ENCODE data around the gene SV2B.

The SV2B gene

DNA sequence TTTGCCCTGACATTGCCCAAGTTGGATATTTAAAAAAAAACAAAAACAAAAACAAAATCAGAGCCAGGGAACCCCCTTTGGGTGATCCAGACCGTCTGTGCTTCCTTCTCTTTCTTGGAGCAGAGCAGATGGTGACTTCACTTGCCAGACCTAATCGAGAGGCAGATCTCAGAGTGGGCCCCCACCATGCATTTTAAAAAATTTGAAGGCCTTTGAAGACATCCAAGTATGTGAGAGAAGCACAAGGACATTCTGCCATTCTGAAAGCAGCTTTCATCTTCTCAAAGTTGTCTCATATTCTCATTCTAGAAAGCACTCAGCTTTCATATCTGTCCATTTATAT, 93.3 kb downstream of the SV2B start:
- DNase-seq: no peak

DNA sequence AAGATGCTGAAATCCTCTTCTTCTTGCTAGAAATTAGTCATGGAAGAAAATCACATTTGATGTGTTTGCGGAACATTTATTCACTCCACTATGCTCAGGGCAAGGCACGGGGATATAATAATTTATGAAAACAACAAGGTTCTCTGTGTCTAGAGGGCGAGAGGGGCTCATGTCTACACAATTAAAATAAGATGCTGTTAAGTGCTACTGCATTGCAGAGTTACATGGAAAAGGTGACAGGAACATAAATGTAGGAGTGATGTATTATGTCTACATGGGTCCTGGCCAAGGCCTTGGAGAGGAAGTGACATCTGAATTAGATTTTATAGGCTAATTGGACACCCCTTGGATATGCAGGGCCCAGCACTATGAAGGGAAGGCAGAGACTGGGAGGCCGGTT, 96.1 kb downstream of the SV2B start:
- DNase-seq: no peak

DNA sequence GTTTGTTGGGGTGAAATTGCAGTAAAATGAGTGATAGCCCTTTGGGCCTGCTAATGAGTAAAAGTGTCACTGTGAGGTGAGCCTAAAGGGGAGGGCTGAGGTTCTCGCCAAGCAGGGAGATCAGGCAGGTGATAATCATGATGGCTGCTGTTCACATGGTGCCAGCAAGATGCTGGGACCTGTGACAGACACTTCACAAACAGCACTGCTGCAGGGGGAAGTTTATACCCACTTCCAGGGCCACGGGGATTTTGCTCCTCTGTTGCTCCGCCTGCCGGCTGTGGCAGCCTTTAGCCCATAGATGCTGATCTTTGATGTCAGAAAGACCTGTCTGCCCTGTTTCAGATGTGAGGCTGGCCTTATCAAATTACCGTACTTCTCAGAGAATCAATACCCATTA, 96.7 kb downstream of the SV2B start:
- no peak for DNase-seq

DNA sequence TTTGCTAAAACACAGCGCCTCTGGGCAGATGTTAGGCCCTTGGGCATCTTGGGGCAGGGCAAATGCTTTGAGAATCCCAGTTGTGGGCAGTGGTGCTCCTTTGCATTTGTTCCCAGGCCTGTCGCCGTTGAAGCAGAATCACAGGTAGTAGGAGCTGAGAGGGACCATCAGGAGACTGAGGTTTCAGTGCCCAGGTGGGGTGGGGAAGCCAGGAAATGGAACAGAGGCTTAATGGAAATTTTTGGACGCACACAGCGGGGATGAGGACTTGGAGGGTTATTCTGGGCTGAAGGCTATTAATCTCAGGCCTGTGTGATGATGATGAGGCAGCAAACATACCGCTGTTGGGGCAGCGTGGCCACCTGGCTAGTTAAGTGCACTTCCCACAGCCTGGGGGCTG, 99.5 kb downstream of the SV2B start:
- DNase-seq: no peak

DNA sequence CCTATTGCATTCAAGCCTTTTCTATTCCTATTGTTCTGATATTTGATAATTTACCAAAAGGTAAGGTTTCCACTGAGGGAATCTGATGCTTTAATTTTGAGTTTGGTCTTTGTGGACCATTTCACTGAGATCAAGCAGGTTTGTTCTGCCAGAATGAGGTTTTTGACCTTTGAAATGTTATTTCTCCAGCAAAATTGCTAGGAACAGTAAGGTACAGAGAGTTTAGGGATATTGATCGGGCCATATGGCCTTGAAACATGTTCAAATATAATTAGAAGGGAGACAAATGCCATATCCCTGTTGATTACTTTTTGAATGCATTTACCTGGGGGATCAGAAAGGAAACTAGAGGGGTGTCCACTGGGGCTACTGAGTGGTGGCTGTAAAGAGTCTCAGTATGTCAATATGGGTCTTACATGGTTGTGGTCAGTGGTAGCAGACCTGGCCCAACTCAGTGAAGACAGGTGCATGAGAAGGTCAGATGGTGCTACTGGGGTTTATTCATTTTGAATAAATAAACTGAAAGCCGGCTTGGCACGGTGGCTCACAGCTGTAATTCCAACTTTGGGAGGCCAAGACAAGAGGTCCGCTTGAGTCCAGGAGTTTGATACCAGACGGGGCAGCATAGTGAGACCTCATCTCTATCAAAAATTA, 100.2 kb downstream of the SV2B start:
- DNase-seq: no peak

DNA sequence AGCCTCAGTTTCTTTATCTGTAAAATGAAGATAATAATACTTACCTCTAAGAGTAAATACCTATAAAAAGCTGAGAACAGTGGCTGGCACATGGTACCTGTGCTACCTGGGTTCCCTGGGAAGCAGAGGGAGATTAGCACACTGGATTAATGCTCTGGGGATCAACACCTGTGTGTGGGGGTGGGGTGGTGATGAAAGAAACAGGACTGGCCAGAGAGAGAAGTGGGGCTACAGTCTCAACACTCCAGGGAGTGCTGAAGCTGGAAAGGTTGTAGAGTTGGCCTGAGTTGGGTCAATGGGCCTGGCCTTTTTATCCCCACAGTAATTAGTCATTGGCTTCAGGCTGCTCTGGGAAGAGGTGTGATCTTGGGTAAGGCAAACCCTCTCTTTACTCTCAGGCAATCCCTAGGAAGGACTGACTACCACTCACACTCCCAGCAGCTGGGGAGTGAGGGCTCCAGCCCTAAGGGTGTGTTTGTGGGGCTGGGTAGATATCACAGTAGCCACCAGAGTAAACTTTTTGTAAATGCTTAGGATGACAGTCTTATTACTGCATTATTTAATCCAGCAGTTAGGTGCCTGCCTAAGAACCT, 102.5 kb downstream of the SV2B start:
- no peak for DNase-seq

DNA sequence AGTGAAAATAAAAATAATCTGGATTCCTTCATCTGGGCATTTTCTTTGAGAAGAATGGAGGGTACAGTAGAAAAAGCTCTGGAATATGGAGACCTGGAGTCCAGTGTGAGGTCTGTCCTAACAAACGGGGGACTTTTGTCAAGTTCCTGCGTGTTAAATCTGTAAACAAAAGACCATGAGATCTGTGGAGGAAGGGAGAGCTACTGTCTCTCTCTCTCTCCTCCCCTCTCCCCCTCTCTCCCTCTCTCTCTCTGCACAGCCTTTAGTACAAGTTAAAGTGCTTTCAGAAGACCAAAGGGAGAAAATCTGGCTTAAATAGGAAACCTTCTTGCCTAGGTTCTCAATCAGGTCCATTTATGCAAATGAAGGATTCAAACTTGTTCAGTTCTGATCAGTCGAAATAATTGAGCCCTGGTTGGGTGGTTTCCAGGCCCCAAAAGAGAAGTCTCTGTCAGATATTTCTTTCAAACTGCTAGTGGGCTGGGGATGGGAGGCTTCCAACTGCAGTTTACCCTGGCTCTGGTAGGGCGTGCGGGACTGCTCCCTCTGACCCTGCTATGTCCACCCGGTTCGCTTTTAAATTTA, 103.7 kb downstream of the SV2B start:
- no peak for DNase-seq

DNA sequence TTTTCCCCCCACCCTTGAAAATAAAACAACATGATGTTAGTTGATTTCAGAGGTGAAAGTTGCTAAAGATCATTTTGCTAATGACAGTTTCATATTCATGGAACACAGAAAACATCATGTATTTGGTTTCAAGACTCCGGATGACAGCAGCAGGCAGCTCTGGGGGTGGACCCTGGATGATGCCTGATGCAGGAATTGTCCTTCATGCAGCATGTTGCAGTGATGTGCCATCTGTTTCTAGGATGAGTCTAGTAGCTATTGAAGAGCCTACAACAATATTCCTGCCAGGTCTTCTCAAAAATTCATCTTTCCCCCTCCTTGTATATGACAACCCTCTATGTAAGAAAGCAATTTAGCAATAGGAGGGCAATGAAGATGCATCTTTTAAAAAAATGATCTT, 108.3 kb downstream of the SV2B start:
- DNase-seq: no peak

DNA sequence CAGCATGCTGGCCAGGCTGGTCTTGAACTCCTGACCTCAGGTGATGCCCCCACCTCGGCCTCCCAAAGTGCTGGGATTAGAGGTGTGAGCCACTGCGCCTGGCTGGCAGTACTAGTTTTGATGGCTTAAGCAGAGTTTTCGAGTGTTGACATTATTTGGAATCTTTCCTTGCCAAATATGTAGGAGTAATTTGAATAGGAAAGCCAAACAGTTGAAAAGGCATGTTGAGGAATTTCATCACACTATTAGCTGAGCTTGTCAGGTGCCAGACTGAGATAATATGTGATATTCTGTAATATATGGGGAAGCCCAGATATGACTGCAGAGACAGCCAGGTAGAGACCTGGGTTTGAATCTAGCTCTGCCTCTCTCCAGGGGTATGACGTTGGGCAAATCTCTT, 109.3 kb downstream of the SV2B start:
- DNase-seq: no peak

DNA sequence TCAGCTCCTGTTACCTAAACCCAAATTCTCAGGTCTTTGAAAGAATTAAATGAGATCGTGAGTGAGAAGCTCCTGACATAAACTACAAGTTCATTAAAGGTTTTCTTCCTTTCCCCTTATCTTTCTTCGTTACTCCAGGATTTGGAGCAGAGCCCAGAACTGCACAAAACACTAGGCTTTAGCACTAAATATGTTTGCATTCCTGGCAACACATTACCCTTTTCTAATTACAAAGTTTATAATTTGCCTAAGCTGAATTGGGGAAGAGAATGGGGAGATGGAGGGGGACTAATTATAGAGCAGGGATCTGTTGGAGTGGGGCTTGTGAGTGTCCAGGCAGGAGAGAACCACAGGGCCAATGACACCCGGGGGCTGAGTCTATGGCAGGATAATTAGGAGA, 109.7 kb downstream of the SV2B start:
- no peak for DNase-seq

DNA sequence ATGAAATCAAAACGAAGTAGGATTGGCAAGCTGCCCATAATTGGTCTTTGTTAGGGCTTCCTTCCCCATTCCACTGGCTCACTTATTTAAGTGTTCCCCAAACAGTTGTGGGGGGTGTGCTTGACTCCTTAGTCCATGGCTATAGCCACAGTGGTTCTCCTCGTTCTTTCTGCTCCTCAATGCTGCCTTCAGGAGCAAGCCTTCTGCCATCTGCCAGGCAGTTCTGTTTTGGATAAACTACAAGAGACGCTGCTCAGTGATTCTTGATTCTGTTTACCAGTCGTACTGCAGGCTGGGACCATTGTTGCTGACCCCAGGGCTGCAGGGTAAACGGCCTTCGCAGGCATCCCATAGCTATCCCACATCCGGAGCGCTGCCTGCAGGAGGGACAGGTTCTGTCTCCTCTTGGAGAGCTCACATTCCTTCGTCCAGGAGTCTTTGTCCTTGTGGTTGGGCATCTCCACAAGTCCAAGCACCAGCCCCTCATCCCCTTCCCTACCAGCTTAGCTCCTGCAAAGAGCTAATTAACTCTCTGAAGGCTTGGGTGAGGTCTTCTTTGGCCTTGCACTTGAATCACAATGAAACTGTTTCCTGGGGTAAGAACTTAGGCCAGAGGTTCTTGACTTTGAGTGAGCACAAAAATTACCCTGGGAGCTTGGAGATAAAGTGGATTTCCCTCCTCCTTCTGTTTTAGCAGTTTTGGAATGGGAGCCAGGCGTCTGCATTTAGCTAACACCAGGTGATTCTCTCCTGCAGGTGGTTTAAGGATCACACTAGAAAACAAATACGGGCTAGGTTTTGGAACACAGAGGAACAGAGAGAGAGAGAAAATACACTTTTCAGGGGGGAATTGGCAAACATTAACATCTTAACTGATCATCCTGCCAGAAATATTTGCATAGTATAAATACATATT, 114.9 kb downstream of the SV2B start:
- no peak for DNase-seq

DNA sequence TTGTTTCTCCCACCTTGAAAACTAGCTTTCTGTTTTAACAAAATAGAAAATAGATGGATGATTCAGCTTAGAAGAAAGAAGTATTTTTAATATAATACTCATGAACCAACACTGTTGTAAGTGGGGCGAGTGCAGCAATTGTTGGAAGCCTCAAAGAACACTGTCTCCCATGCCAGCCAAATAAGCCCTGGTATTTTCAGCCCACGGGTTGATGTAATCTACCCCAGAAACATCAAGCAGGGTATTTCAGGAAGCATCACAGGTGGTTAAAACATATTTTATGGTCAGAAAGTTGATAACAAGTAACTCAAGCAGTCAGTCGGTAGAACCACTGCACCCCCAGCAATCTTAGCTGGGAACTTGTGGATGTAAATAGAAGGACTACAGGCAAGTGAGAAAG, 115.9 kb downstream of the SV2B start:
- DNase-seq: no peak

DNA sequence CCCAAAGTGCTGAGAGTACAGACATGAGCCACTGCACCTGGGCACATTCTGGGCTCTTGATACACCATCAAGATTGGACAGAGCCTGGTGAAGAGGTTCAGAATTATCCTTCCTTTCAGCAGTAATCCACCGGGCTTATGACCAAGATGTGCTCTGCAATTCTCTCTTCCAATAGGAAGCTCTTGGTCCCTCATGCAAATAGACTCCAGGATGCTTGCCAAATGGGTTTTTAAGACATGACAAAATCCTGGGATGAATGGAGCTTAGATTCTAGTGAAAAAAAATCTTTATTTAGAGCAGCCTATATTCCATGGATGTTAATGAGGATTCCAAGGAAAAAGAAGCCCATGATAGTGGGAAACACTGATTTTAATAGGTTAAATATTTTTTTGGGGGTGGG, 119.1 kb downstream of the SV2B start:
- no peak for DNase-seq

DNA sequence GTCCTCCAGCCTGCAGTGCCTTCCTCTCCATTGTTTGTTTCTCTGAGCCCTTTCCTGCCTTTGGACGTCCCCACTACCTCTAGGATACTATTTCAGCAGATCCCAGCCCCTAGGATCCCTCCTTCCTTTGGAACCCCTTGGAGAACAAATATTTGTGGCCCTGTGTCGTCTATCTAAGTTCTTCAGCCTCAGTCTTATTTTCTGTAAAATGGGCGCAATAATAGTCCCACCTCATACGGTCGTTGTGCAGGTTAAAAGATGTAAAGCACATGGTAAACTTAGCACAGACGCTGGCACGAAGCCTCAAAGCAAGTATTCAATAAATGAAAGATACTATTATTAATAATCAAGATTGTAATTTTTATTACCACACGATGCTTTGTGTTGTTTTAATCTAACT, 122.0 kb downstream of the SV2B start:
- no peak for DNase-seq

DNA sequence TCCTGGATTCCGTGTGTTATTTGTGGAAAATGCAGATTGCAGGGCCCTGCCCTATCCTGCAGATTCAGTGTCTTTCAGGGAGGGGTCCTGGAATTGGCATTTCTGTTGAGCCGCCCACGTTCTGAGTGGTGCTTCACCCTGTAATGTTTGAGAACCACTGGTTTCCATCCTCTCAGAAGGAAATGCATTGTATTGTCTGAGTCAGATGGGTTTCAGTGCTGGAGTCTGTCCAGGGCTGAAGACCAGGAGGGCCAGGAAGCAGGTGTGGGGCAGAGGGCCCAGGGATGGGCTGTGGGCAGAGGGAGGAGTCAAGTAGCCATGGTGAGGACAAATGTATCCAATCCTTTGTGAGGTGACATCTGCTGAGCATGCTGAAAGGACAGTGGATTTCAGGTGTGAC, 123.8 kb downstream of the SV2B start:
- DNase-seq: no peak

DNA sequence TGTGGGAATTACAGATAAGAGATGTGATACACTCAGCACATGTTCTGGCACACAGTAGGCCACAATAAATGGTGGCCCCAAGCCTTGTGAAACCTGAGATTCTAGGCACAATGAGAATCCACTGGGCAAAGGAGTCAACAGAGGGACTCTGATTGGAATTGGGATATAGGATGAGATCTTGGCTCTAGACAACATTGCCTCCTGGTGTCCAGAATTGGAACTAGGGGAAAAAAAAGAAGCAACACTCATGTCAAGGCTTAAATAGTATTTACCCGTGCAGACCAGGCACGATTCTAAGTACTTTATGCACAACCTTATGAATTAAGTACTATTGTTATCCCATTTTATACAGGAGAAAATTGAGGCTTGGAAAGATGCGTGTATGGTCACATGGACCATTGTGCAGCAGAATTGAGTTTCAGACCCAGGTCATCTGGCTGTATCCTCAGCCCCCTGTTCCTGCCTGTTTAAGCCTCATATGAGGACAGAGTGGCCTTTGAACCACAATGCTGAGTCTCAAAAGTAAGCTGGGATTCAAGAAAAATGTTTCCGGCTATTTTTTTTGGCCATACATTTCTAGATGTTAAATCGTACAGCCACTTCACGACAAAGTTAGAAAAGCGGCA, 124.8 kb downstream of the SV2B start:
- peak; percentile 64 for DNase-seq

DNA sequence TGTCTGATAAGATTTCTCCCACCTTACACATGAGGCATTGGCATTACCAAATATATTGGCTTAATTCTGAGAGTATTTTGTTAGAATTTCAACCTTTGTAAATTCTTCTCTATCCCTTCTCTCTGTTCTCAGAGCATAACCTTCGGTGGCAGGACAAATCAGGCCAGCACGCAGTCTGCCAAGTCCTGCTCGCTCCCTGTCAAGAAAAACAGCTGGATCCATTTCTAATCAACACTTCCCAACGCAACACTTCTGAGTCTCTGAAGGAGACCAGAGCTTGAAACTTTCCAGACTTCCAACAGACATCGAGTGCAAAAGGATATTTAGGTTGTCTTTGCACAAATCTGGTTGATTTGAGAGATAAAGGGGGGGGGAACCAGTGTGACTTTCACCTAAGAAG, 125.7 kb downstream of the SV2B start:
- DNase-seq: no peak

DNA sequence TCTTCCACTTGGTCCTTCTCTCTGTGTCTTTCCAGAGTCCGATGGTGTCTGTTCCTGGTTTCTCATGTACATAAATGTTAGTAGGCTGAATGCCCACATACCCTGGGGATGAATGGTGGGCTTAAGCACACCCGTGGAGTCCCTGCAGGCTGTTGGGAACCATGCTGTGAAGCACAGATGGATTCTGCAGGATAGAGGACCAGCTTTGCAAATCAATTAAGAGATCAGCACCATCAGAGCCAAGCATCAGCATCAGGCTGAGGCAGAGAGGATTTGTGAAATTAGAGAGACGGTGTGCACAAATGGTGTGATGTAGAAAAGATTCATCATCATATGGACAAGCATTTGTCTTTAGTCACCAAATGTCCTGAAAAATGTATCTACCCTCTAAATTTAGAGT, 127.1 kb downstream of the SV2B start:
- DNase-seq: no peak

DNA sequence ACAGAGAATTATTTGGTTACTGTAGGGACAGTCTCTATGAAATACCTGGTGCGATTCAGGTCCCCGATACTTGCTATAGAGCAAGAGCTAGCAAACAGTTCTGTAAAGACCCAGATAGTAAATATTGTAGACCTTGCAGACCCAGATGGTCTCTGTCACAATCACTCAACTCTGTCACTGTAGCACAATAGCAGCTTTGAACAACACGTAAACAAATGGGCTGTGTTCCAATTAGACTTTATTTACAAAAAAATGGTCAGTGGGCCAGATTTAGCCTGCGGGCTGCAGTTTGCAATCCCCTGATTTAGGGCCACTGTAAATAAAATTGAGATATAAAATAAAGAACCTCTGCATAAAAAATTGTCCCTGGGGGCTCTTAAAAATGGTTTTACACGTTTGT, 127.7 kb downstream of the SV2B start:
- DNase-seq: no peak

DNA sequence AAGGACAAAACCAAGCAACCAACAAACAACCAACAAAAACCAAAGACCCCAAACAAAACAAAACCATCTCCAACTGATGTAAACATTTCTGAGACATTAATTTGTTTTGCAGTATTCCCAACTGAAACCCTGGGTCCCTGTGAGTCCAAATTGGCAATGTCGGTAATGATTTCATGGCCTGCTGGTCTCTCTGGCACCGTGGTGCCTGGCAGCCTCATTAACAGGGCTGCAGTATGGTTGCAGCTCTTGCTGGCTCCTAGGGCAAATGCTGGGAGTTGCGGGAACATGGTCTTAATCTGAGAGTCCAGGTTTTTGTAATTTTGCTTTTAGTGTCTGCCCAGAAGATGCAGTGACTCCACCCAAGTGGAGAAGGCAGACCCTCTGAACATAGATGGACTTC, 128.3 kb downstream of the SV2B start:
- no peak for DNase-seq

DNA sequence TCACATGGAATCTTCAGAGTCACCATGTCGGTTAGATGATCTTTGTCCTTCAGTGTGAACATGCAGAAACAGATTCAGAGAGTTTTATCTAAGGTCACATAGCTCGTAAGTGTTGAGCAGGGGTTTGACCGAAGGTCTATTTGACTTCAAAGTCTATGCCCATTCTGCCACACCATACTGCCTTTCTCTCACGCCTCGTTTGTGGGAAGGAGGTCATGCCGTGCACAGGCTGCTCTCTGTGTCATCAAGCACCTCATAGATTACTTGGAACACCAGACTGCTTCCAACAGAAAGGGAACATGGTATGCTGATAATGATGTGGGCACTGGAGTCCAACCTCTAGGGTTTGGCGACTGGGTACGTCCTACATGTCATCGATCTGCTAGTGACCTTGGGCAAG, 128.8 kb downstream of the SV2B start:
- no peak for DNase-seq

DNA sequence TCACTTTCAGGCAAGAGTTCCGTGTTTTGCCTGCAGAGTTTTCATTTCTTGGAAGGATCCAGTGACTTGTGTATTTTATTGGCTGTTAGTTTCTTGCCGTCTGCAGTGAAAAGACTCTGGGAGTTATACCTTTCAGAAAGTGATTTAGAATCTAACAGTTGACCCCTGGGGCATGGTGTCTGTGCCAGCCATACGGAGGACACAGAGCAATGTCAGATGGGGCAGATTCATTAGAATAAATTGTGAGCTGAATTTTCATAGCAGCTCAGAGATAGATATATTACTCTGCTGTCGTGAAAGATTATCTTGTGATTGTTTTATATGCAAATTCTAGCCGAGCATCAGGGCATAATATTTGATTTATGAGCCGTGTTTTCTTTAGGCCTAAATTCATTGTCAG, 131.6 kb downstream of the SV2B start:
- DNase-seq: no peak

DNA sequence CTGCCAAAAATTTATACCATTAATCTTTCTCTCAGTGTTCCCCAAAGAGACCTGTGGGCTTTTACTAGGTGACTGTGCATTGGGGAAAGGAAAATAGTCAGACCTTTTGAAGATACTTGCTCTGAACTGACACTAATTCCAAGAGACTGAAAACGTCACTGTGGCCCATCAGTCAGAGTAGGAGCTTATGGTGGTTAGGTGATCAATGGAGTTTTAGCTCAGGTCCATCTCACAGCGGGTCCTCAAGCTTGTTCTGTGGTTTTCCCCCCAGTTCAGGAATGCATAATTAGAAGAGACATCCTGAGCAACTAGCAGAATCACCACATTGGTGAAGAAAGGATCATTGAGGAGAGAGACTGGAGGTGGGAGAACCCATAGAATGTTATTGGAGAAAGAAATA, 134.7 kb downstream of the SV2B start:
- DNase-seq: no peak

DNA sequence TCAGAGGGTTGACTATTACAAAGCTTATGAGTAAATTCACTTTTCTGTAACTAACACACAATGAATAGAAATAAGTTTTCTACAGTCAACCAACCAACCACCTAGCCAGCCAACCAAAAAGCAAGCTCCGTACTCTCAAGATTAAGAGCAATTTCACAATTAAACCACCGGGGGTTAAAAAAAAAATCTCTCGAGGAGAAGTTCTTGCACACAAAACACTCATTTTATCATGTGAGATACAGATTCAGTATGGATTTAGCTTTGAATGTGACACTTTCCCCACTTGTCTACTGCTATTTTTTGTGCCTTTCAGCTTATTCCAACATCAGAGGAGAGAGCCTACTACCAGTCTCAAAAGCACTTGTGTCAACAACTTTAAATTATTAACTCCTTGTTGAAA, 135.3 kb downstream of the SV2B start:
- no peak for DNase-seq

All from retina (tissue), 1 donor.